Astrocyte (in vitro differentiated cells and primary cell): Measurements from ENCODE around the gene PPP1R14C. TPM values are rescaled to one million over a fixed set of nuclear protein-coding genes. Genes with fewer than 3 reads are reported as not detected.

Experiments
- DNase-seq: peaks from one replicate; pipeline ENCODE4 v3.0.0-alpha.2; 2010; ENCODE audit warnings: low read depth
- FAIRE-seq: peaks from 2 replicates; lab custom pipeline; 2011; peaks lifted over from hg19 to GRCh38; lab: Jason Lieb, UNC
- H2AFZ ChIP-seq: 2 replicates; pipeline ENCODE4 v1.6.0; 2012; ENCODE audit warnings: low read depth, low read length, inconsistent platforms
- H3K27ac ChIP-seq: 2 replicates; pipeline ENCODE4 v1.5.1; 2011; ENCODE audit warnings: low read depth, low read length, inconsistent platforms
- H3K27me3 ChIP-seq: 2 replicates; pipeline ENCODE4 v1.6.0; 2011; ENCODE audit warnings: low read length, inconsistent platforms; ENCODE audit not compliant: insufficient read depth
- H3K36me3 ChIP-seq: 2 replicates; pipeline ENCODE4 v1.5.1; 2011; ENCODE audit warnings: low read length, inconsistent platforms; ENCODE audit not compliant: insufficient read depth
- H3K4me1 ChIP-seq: 2 replicates; pipeline ENCODE4 v1.5.1; 2011; ENCODE audit warnings: low read length, inconsistent platforms; ENCODE audit not compliant: insufficient read depth
- H3K4me2 ChIP-seq: 2 replicates; pipeline ENCODE4 v1.6.0; 2012; ENCODE audit warnings: low read length, inconsistent platforms
- H3K4me3 ChIP-seq: 2 replicates; pipeline ENCODE4 v1.5.1; 2011; ENCODE audit warnings: low read depth, mild to moderate bottlenecking, low read length, inconsistent platforms; ENCODE audit not compliant: insufficient read depth
- H3K79me2 ChIP-seq: 2 replicates; pipeline ENCODE4 v1.6.0; 2012; ENCODE audit warnings: mild to moderate bottlenecking, low read length, inconsistent platforms; ENCODE audit not compliant: insufficient read depth
- H3K9ac ChIP-seq: 2 replicates; pipeline ENCODE4 v1.6.0; 2012; ENCODE audit warnings: mild to moderate bottlenecking, low read length, inconsistent platforms
- H3K9me3 ChIP-seq: 2 replicates; pipeline ENCODE4 v1.5.1; 2012; ENCODE audit warnings: low read depth, mild to moderate bottlenecking, low read length, inconsistent platforms; ENCODE audit not compliant: insufficient read depth
- H4K20me1 ChIP-seq: 2 replicates; pipeline ENCODE4 v1.6.0; 2012; ENCODE audit warnings: low read length, inconsistent platforms; ENCODE audit not compliant: insufficient read depth
- H3K27ac Mint-ChIP-seq: one replicate; pipeline ENCODE4 v1.8.0; 2021; ENCODE audit warnings: mild to moderate bottlenecking, mixed read lengths; ENCODE audit not compliant: unreplicated experiment
- H3K27me3 Mint-ChIP-seq: one replicate; pipeline ENCODE4 v1.8.0; 2021; ENCODE audit warnings: low read depth, mixed read lengths; ENCODE audit not compliant: unreplicated experiment
- H3K36me3 Mint-ChIP-seq: one replicate; pipeline ENCODE4 v1.8.0; 2021; ENCODE audit warnings: low read depth, mixed read lengths; ENCODE audit not compliant: unreplicated experiment
- H3K4me1 Mint-ChIP-seq: one replicate; pipeline ENCODE4 v1.8.0; 2021; ENCODE audit warnings: low read depth, mixed read lengths; ENCODE audit not compliant: unreplicated experiment
- H3K4me3 Mint-ChIP-seq: one replicate; pipeline ENCODE4 v1.8.0; 2021; ENCODE audit warnings: mild to moderate bottlenecking, moderate library complexity, mixed read lengths; ENCODE audit not compliant: unreplicated experiment
- H3K9me3 Mint-ChIP-seq: one replicate; pipeline ENCODE4 v1.8.0; 2021; ENCODE audit warnings: mild to moderate bottlenecking, mixed read lengths; ENCODE audit not compliant: unreplicated experiment
- CTCF ChIP-seq: IDR thresholded peaks from 2 replicates; pipeline ENCODE4 v1.5.1; 2011; ENCODE audit warnings: low read depth, mild to moderate bottlenecking, inconsistent platforms, low read length, moderate library complexity; ENCODE audit not compliant: insufficient read depth
- EZH2 ChIP-seq: IDR thresholded peaks from 2 replicates; pipeline ENCODE4 v1.6.1; 2012; ENCODE audit warnings: mild to moderate bottlenecking, low read length, inconsistent platforms; ENCODE audit not compliant: insufficient read depth
- total RNA-seq: library from RNA; stranded (reverse); gene quantifications from 2 replicates; pipeline ENCODE4 v1.2.1, GENCODE V29; 2021

PPP1R14C gene
- total RNA-seq, 1 donor from 2014 or later: 3.9 TPM

GRCh38 chr6:150146436-150146835, 3.6 kb downstream of the PPP1R14C start:
- Histone ChIP-seq H3K4me1 (peaks cover 9% of the 10 kb centered on the region), H3K4me3 (no peak overlapping the region), H3K9me3 (no peaks in the 10 kb centered on the region), H3K79me2 (no peaks in the 10 kb centered on the region), H3K9ac (no peak overlapping the region), H3K27me3 (peaks cover 77% of the 10 kb centered on the region), H2AFZ (no peak overlapping the region), H3K4me2 (no peak overlapping the region), H3K36me3 (no peaks in the 10 kb centered on the region), H3K27ac (no peak overlapping the region), H4K20me1 (no peaks in the 10 kb centered on the region)
- no peak for TF ChIP-seq EZH2
- no peak for TF ChIP-seq CTCF
- no peak overlapping the region for H3K27ac Mint-ChIP-seq
- H3K4me1 Mint-ChIP-seq: peaks cover 19% of the 10 kb centered on the region
- no peak overlapping the region for H3K4me3 Mint-ChIP-seq
- H3K27me3 Mint-ChIP-seq: peaks cover 54% of the 10 kb centered on the region
- DNase-seq: no peak
- H3K9me3 Mint-ChIP-seq: no peaks in the 10 kb centered on the region
- FAIRE-seq: no peak
- H3K36me3 Mint-ChIP-seq: peaks cover 2% of the 10 kb centered on the region

DNA sequence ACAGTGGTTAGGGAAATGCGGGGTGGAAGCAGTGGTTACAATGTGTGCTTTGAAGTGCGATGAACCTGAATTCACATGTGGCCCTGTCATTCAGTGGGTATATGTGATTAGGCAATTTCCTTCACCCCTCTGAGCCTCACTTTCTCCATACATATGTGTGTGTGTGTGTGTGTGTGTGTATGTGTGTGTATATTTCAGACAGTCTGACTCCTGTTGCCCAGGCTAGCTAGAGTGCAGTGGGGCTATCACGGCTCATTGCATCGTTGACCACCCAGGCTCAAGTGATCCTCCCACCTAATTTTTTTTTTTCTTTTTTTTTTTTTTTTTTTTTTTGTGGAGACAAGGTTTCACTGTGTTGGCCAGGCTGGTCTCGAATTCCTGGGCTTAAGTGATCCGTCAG, 6.3 kb downstream of the PPP1R14C start:
- Histone ChIP-seq H2AFZ (no peak overlapping the region), H3K9ac (no peak overlapping the region), H3K9me3 (no peaks in the 10 kb centered on the region), H4K20me1 (no peaks in the 10 kb centered on the region), H3K4me1 (no peaks in the 10 kb centered on the region), H3K79me2 (no peaks in the 10 kb centered on the region), H3K27me3 (peaks cover 73% of the 10 kb centered on the region), H3K4me3 (no peak overlapping the region), H3K4me2 (no peak overlapping the region), H3K36me3 (no peaks in the 10 kb centered on the region), H3K27ac (no peak overlapping the region)
- Mint-ChIP-seq H3K36me3 (peaks cover 2% of the 10 kb centered on the region), H3K27me3 (peaks cover 54% of the 10 kb centered on the region), H3K9me3 (no peaks in the 10 kb centered on the region), H3K27ac (no peak overlapping the region), H3K4me1 (peaks cover 25% of the 10 kb centered on the region), H3K4me3 (no peak overlapping the region)
- FAIRE-seq (no peak), DNase-seq (no peak)
- no peak for TF ChIP-seq CTCF

DNA sequence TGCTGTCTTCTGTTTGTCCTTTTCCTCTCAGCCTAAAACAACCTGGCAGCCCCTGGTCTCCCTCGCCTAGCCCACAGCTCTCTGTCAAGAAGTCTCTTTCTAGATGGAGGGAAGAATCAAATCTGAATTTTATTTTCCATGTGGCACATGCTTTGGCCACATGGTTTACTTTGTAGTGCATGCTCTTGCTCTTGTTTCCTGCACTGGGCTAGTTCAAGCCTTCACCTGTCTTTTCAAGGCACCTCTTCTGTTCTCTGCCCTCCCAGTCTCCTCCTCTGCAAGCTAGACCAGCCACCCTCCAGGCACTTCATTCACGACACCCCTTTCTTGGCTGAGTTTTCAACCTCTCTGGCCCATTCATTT, 7.6 kb downstream of the PPP1R14C start:
- no peak overlapping the region for H3K4me2 ChIP-seq
- no peak overlapping the region for H2AFZ ChIP-seq
- DNase-seq (no peak), FAIRE-seq (no peak)
- peaks cover 21% of the 10 kb centered on the region for H3K4me1 Mint-ChIP-seq
- H3K36me3 Mint-ChIP-seq: peaks cover 2% of the 10 kb centered on the region
- H3K4me3 ChIP-seq: no peak overlapping the region
- H3K4me1 ChIP-seq: no peaks in the 10 kb centered on the region
- no peak overlapping the region for H3K4me3 Mint-ChIP-seq
- no peaks in the 10 kb centered on the region for H3K9me3 Mint-ChIP-seq
- no peaks in the 10 kb centered on the region for H3K36me3 ChIP-seq
- H3K9ac ChIP-seq: no peak overlapping the region
- H3K27me3 Mint-ChIP-seq: peaks cover 46% of the 10 kb centered on the region
- TF ChIP-seq CTCF: no peak
- TF ChIP-seq EZH2: no peak
- H4K20me1 ChIP-seq: no peaks in the 10 kb centered on the region
- H3K27ac Mint-ChIP-seq: no peak overlapping the region
- no peaks in the 10 kb centered on the region for H3K79me2 ChIP-seq
- H3K9me3 ChIP-seq: no peaks in the 10 kb centered on the region
- H3K27ac ChIP-seq: no peak overlapping the region
- H3K27me3 ChIP-seq: peaks cover 60% of the 10 kb centered on the region
